Activated naive CD8-positive, alpha-beta T cell treated with anti-CD3 and anti-CD28 coated beads, Interleukin-2, amount 50 U/mL, for 24 hours (primary cell): ENCODE results near the gene TOPAZ1.
A peak's percentile ranks its signal among the peaks of the same experiment; 100 is the strongest.

Experiments
- ATAC-seq: fragments of 150-1000 bp; cut with Tn5 transposase; one replicate; pipeline ENCODE4 v1.10.0; 2021
- DNase-seq: peaks from one replicate; pipeline ENCODE4 v3.0.0; 2021
- H3K27ac Mint-ChIP-seq: one replicate; pipeline ENCODE4 v1.8.0; 2021; ENCODE audit warnings: mild to moderate bottlenecking, mixed read lengths
- H3K27me3 Mint-ChIP-seq: one replicate; pipeline ENCODE4 v1.8.0; 2021; ENCODE audit warnings: mixed read lengths
- H3K36me3 Mint-ChIP-seq: one replicate; pipeline ENCODE4 v1.8.0; 2021; ENCODE audit warnings: low read depth, mixed read lengths
- H3K4me1 Mint-ChIP-seq: one replicate; pipeline ENCODE4 v1.8.0; 2021; ENCODE audit warnings: mixed read lengths
- H3K4me3 Mint-ChIP-seq: one replicate; pipeline ENCODE4 v1.8.0; 2021; ENCODE audit warnings: mild to moderate bottlenecking, moderate library complexity, mixed read lengths
- H3K9me3 Mint-ChIP-seq: one replicate; pipeline ENCODE4 v1.8.0; 2021; ENCODE audit warnings: mixed read lengths

The TOPAZ1 gene

DNA sequence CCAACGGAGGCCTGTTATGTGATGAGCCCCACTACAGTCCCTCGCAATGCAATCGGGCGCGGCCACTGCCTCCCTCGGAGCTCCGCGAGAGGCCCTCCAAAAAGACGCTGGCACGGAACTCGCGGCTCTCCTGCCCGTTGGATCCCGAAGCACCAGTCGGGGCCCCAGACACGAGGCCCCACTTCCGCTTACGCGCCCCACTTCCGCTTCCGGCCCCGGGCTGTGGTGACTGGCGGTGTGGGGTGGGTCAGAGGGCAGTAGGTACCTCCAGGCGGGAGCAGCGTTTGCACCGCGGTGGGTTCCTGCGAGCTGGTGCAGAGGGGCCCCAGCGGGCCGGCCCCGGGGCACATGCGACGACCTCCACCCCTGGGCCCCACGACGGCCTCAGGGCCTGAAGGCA lies at the start of gene TOPAZ1:
TOPAZ1 (plus strand) TSS at position 181 of the 400 bp plus-strand sequence; CDS start at position 349, 168 bp downstream.
- Mint-ChIP-seq H3K36me3 (no peaks in the 10 kb centered on the region), H3K4me3 (no peak within 1 kb of the TSS), H3K4me1 (no peaks in the 10 kb centered on the region), H3K27me3 (peaks cover 11% of the 10 kb centered on the region), H3K27ac (no peak within 1 kb of the TSS), H3K9me3 (no peaks in the 10 kb centered on the region)
- ATAC-seq (no peak), DNase-seq (no peak)

DNA sequence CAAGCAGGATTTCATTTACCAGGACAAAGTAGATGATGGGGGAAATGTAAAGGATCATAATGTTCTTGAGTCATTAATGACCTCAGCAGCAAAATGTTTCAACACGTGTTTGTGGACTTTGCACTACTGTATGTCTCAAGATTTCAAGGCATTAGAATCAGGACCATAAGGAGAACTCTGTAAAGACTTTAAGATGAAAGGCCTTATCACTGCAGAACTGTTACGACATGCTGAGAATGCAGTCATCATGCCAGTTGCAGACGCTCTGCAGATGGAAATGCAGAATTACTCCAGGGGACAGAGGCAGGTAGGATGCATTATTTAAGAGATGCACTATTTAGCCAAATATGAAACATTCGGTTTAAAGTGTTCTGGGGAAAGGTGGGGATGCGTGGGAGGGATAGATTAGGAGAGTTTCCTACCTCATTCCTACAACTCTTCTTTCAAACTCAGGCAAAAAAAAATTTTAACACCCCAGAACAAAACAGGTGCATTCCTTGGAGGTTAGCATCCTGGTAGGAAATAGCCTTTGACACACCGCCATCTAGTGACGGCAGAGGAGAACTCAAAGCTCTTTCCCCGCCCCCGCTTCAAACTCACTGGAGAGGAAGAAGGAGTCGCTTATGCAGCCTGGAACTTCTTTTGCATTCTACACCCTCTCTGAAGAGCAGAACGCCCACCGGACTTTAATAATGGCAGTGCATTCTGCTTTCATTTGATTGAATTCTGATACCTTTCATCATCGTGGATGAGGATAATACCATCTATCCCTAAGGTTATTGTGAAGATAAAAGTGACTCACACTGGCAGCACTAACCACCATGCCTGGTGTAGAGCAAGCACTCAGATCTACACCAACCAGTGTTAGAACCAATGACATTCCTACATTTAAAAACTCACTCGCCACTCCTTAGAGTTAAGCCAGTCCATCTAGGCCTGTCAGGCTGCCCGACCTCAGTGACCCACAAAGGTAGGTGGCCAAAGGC lies 43.1 kb upstream of the TOPAZ1 start:
- peak; percentile 70 for DNase-seq
- Mint-ChIP-seq H3K27me3 (peaks cover 14% of the 10 kb centered on the region), H3K4me3 (no peak overlapping the region)

DNA sequence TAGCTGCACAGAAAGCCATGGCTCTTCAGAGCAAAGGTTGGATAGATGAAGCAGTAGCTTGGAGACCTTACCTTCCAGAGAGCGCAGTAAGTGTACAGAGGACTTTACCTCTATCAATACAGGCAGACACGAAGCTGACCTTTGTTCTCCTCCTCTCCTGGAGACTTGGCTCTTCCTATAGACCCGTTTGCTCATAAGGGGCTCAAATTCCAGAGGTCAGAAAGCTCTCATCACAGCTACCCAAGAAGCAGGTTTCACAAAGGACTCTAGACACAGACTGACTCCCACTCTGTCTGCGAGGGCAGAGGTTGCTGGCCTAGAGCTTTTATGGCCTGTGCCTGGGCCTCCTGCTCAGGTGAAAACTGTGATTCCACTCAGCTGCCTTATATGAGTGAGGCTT lies 35.4 kb upstream of the TOPAZ1 start:
- Mint-ChIP-seq H3K27me3 (peaks cover 32% of the 10 kb centered on the region), H3K4me1 (peaks cover 21% of the 10 kb centered on the region), H3K4me3 (no peak overlapping the region), H3K36me3 (no peaks in the 10 kb centered on the region), H3K27ac (no peak overlapping the region), H3K9me3 (no peaks in the 10 kb centered on the region)
- ATAC-seq = no peak
- no peak for DNase-seq

More for the DNA sequence above, 43.1 kb upstream of the TOPAZ1 start:
- no peaks in the 10 kb centered on the region for H3K4me1 Mint-ChIP-seq
- peak; percentile 76 for ATAC-seq
- H3K27ac Mint-ChIP-seq = no peak overlapping the region
- H3K36me3 Mint-ChIP-seq = no peaks in the 10 kb centered on the region
- H3K9me3 Mint-ChIP-seq = no peaks in the 10 kb centered on the region

DNA sequence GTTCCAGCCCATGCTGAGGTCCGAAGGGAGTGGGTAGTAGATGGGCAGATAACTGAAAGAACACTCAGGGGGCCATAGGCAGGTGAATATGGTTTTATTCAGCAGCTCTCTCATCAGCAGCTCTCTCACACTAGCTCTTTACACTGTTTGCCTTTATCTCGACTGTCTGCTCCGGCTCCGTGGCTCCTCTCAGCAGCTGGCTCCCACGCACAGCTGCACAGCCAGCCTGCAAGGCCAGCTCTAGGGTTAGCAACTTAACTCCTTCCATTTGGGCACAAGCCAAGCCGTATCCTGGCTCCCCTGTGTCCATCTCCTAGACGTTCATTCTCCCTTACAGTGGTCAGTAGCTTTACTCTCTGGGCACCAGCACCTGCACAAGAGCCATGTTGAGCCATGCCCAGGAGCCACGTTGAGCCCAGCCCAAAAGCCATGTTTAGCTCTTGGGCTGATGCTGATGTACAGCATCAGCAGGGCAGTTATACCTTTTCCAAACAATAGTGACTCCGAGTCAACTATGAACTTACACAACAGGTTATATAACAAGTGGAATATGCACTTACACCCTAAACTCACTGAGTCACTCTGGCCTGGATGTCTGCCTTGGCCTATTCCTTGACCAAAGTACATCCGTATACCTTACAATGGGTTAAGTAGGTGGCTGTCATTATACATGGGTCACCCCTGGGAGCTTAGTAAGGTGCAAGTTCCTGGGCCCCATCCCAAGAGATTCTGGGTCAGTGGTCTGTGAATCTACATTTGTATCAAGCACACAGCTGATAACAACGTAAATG lies 34.6 kb upstream of the TOPAZ1 start:
- Mint-ChIP-seq H3K36me3 (no peaks in the 10 kb centered on the region), H3K4me3 (no peak overlapping the region), H3K27me3 (peaks cover 37% of the 10 kb centered on the region), H3K27ac (no peak overlapping the region), H3K9me3 (no peaks in the 10 kb centered on the region), H3K4me1 (peaks cover 21% of the 10 kb centered on the region)
- ATAC-seq = no peak
- no peak for DNase-seq

DNA sequence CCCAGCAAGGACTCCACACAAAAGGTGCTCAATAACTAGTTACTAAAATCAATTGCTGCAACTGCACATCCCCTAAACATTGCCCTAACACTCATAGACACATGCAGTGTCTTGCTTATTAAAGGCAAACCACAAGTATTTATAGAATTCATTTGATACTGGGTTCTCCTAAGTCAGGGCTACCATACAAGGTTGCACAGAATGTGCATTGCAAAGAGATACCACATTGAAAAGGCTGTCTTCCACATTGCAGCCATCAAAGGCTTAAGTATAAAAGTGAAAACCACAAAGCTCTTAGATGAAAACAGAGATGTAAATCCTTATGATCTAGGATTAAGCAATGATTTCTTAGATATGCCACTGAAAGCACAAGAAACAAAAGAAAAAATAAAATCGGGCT lies 33.6 kb upstream of the TOPAZ1 start:
- H3K4me1 Mint-ChIP-seq = peaks cover 21% of the 10 kb centered on the region
- no peaks in the 10 kb centered on the region for H3K9me3 Mint-ChIP-seq
- ATAC-seq = peak; percentile 45
- DNase-seq = no peak
- no peak overlapping the region for H3K4me3 Mint-ChIP-seq
- H3K36me3 Mint-ChIP-seq = no peaks in the 10 kb centered on the region
- no peak overlapping the region for H3K27ac Mint-ChIP-seq
- H3K27me3 Mint-ChIP-seq = peaks cover 42% of the 10 kb centered on the region

DNA sequence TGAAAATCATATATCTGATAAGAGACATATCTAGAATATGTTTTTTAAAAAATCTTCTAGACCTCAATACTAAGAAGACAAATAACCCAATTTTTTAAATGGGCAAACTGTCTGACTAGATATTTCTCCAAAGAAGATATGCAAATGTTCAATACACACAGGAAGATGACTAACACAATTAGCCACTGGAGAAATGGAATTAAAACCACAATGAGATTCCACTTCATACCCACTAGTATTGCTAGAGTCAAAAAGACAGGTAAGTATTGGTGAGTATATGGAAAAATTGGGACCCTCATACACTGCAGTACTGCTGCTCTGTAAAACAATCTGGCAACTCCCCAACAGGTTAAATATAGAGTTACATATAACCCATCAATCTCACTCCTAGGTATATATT lies 33.1 kb upstream of the TOPAZ1 start:
- no peak overlapping the region for H3K27ac Mint-ChIP-seq
- no peaks in the 10 kb centered on the region for H3K9me3 Mint-ChIP-seq
- no peaks in the 10 kb centered on the region for H3K36me3 Mint-ChIP-seq
- H3K27me3 Mint-ChIP-seq = peaks cover 42% of the 10 kb centered on the region
- H3K4me3 Mint-ChIP-seq = no peak overlapping the region
- H3K4me1 Mint-ChIP-seq = peaks cover 21% of the 10 kb centered on the region
- ATAC-seq (peak; percentile 71), DNase-seq (no peak)

DNA sequence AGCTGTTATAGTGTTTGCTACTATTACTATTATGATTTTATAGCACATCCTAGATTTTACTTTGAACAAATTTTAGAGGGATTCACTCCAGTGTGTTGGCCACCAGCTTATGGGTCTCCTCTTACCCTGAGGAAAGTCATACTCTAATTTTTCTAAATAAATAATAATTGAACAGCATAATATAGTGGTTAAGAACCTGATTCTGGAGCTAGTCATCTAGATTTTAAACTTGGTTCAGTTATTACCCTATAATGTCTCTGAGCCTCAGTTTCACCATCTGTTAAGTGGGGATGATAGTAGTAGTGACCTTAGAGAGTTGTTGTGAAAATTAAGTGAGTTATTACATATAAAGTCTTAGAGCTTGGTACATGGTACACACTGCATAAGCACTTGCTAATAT lies 30.7 kb upstream of the TOPAZ1 start:
- no peaks in the 10 kb centered on the region for H3K9me3 Mint-ChIP-seq
- ATAC-seq (no peak), DNase-seq (no peak)
- peaks cover 21% of the 10 kb centered on the region for H3K4me1 Mint-ChIP-seq
- peaks cover 37% of the 10 kb centered on the region for H3K27me3 Mint-ChIP-seq
- H3K4me3 Mint-ChIP-seq = no peak overlapping the region
- no peaks in the 10 kb centered on the region for H3K36me3 Mint-ChIP-seq
- no peak overlapping the region for H3K27ac Mint-ChIP-seq

DNA sequence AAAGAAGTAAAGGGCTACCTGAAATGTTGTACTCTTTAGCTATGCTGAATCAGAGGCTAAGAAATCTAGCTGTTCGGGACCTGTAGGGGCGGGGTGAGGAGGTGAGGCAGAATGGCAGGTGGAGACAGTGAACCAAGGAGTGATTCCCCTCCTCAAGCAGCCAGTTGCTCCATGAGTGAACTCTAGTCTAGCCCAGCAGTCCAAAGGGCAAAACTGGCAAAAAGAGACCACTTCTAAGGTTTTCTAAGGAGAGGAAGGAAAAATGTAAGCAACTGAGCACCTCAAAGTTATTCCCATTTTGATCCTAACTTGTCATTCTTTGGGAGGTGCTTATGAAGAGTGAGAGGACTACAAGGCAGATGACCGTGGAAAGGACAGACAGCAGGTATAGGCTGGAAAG lies 19.3 kb upstream of the TOPAZ1 start:
- peaks cover 2% of the 10 kb centered on the region for H3K4me1 Mint-ChIP-seq
- H3K9me3 Mint-ChIP-seq = peaks cover 4% of the 10 kb centered on the region
- H3K36me3 Mint-ChIP-seq = no peaks in the 10 kb centered on the region
- H3K27ac Mint-ChIP-seq = no peak overlapping the region
- no peak overlapping the region for H3K4me3 Mint-ChIP-seq
- H3K27me3 Mint-ChIP-seq = peaks cover 26% of the 10 kb centered on the region
- no peak for ATAC-seq
- DNase-seq = no peak

DNA sequence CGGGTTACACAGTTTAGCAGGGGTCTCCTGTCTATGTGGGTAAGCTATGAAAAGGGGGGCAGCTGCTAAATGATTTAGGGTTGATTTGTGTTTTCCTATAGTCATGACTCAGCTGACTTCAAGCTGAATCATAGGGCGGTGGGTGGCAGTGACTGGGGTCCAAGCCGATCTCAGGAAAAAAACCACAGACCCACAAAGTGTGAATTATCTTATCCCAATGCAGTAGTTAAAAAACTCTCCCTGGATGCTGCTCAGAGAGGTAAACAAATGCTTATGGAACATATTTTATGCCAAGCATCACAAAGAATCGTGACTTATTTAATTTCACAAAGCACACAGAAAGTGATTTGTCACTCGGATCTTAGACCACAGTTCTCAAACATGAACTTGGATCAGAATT lies 18.4 kb upstream of the TOPAZ1 start:
- no peak overlapping the region for H3K27ac Mint-ChIP-seq
- H3K36me3 Mint-ChIP-seq = no peaks in the 10 kb centered on the region
- H3K9me3 Mint-ChIP-seq = peaks cover 4% of the 10 kb centered on the region
- DNase-seq (no peak), ATAC-seq (no peak)
- H3K4me3 Mint-ChIP-seq = no peak overlapping the region
- H3K27me3 Mint-ChIP-seq = peaks cover 22% of the 10 kb centered on the region
- peaks cover 2% of the 10 kb centered on the region for H3K4me1 Mint-ChIP-seq

DNA sequence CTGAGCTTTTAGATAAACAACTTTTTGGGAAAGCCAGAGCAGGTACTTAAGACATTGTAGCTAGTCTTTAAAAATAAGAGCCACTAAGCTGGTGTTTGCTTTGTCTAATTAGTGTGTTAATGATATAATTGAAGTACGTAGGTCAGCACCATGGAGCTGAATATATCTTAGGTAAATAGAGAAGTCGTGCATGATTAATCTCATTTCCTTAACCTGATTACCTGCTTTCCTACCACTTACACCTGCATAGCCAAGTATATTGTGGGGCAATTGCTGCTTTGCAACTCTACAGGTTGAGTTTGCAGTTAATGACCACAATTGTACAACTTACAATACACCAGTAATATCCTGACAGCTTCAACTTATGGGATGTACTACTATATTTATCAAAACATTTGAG lies 17.6 kb upstream of the TOPAZ1 start:
- Mint-ChIP-seq H3K27me3 (peaks cover 19% of the 10 kb centered on the region), H3K9me3 (peaks cover 2% of the 10 kb centered on the region), H3K27ac (no peak overlapping the region), H3K4me1 (peaks cover 2% of the 10 kb centered on the region), H3K4me3 (no peak overlapping the region), H3K36me3 (no peaks in the 10 kb centered on the region)
- DNase-seq (no peak), ATAC-seq (no peak)

DNA sequence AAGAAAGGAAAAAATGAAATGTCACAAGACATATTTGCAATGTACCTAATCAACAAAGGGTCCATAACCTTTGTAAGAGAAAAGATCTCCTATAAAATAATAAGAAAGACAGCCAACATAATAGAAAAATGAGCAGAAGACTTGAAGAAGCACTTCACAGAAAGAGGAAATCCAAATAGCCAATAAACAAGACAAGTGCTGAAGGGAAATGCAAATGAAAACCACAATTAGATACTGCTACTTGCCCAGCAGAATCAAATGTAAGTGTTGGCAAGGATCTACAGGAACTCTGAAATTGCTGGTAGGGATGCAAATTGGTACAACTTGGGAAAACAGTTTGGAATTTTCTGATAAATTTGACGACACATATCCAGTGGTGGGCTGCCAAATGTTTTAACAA lies 15.1 kb upstream of the TOPAZ1 start:
- no peak for ATAC-seq
- no peak overlapping the region for H3K27ac Mint-ChIP-seq

DNA sequence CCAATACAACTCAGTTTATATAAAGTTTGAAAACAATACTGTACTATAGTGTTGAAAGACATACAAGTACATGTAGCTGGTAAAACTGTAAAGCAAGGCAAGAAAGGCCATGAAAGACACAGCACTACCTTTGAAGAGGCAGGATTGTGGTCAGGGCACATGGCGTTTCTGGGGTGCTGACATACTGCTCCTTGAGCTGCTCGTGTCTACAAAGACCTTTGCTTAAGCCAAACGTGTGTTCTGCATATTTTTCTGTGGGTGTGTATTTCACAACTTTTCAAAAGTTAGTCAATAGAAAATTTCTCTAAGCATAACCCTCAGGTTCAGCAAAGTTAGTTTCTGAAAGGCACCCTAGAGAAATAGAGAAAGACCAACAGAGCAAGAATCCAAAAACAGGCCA lies 14.1 kb upstream of the TOPAZ1 start:
- DNase-seq (no peak), ATAC-seq (no peak)
- Mint-ChIP-seq H3K4me1 (peaks cover 5% of the 10 kb centered on the region), H3K27me3 (peaks cover 9% of the 10 kb centered on the region), H3K4me3 (no peak overlapping the region), H3K36me3 (no peaks in the 10 kb centered on the region), H3K27ac (no peak overlapping the region), H3K9me3 (no peaks in the 10 kb centered on the region)

More for the DNA sequence above, 15.1 kb upstream of the TOPAZ1 start:
- no peaks in the 10 kb centered on the region for H3K36me3 Mint-ChIP-seq
- no peaks in the 10 kb centered on the region for H3K9me3 Mint-ChIP-seq
- H3K27me3 Mint-ChIP-seq = peaks cover 15% of the 10 kb centered on the region
- no peak overlapping the region for H3K4me3 Mint-ChIP-seq
- DNase-seq = no peak
- H3K4me1 Mint-ChIP-seq = peaks cover 2% of the 10 kb centered on the region

DNA sequence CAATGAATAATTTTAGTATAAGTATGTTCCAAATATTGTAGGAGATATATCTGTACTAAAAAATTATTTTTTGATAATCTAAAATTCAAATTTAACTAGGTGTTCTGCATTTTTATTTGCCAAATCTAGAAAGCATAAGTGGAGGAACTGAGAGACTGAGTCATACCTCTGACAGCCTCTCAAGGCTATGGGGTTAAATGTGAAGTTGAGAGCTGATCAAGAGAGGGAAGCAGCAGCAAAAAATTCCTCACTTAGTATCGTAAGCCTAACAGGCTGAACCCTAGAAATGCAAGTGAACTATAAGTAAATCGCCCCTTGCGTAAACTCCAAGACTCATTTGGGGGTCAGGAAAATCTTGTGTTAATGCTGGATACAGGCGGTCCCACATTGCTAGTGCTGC lies 12.8 kb upstream of the TOPAZ1 start:
- Mint-ChIP-seq H3K4me1 (peaks cover 4% of the 10 kb centered on the region), H3K27me3 (peaks cover 6% of the 10 kb centered on the region), H3K9me3 (no peaks in the 10 kb centered on the region), H3K4me3 (no peak overlapping the region), H3K36me3 (no peaks in the 10 kb centered on the region), H3K27ac (no peak overlapping the region)
- no peak for DNase-seq
- no peak for ATAC-seq

DNA sequence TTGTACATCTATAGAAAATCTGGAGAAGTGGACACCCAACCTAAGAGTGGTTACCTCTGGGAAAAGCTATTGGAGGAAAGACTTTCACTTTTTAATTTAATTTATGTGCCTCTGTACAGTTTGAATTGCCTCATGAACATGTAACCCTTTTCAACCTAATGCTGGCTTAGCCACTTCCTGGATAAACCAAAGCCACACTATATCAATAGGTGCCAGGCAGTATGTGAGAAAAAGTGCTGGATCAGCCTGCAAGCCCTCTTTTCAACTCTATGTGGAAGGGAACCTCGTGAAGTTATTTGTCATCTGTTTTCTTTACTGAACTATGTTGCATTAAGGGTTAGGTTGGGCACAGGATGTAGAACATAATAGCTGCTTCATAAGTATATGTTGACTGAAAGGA lies 9.3 kb upstream of the TOPAZ1 start:
- H3K27ac Mint-ChIP-seq = no peak overlapping the region
- no peaks in the 10 kb centered on the region for H3K36me3 Mint-ChIP-seq
- H3K9me3 Mint-ChIP-seq = no peaks in the 10 kb centered on the region
- H3K27me3 Mint-ChIP-seq = peaks cover 2% of the 10 kb centered on the region
- ATAC-seq (no peak), DNase-seq (no peak)
- H3K4me3 Mint-ChIP-seq = no peak overlapping the region
- H3K4me1 Mint-ChIP-seq = peaks cover 11% of the 10 kb centered on the region
